ENCODE results near the gene NR3C1.

NR3C1 gene

DNA sequence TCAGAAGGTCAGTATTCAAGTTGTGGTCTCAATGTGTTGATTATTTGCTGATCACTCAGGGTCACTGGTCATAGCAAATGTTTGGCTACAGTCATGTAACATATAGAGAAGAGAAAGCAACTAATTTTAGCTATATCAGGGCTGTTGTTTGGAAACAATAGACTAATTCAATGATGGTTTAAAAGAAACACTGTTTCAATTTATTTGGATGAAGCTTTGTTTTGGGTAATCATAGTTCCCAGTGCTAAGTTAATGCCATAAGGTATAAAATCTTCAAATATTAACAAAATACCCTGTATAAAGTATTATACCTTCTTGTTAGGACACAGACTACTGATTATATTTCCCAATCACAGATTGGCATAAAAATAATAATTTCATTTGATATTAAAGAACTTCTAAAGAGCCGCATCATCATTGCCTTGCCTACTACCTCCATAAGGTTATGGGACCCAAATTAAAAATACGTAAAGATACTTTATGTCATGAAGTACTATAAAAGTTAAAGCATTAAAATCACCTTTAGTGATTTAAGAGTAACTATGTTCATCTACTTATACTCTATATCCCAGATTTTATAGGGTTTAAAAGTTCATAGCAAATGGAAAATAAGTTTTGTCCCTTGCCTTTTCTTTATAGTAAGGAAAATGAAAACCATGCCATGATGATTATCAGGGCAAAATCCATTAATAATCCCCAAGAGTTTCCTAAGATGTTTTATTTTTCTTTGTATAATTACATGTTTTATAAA is 6.0 kb downstream of the NR3C1 start:
- no peak for TF ChIP-seq CTCF (IDR thresholded peaks at IDR 0.05; ENCODE audit: insufficient read depth, low read length, missing control alignments)
- ChIA-PET CTCF (interaction anchor here (0.9 to 1.3 kb wide), 6 partner anchors 153 to 684 kb away, joined by 3 to 5 read pairs (median 3); no protein-coding TSS in a partner anchor), POLR2A (no interaction called here)
- no peak overlapping the region for H3K4me3 ChIP-seq (ENCODE audit: low read depth, low read length)
- DNase-seq (ENCODE audit: low read depth, low spot score), result no peak

DNA sequence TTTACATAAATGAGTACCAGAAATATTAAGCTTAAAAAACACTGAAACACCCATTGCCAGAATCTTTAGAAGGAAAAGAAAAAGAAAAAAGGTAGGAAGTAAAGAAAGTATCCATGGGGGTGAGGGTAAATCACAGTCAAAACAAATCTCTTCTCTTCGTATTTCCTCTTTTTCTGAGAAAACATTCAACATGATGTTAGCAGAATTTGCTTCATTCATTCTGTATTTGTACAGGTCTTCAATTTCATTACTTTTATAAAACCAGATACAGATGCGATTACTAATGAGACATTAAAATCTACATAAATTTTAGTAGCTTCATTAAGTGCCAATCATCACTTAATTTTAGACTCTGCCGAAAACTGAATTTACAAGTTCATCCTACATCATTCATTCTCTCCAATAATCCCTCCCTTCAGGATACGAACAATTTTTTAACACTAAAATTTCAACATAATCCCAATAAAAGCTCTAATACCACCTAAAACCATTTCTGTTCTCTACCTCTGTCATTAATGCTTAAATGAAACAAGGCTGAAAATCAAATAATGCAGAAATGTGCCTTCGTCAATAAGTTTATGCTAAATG is 7.0 kb downstream of the NR3C1 start:
- ChIA-PET CTCF (interaction anchor here (0.9 to 1.3 kb wide), 5 partner anchors 152 to 572 kb away, joined by 3 to 5 read pairs (median 3); no protein-coding TSS in a partner anchor), POLR2A (no interaction called here)
- TF ChIP-seq CTCF (IDR thresholded peaks at IDR 0.05; ENCODE audit: insufficient read depth, low read length, missing control alignments), result no peak
- DNase-seq (ENCODE audit: low read depth, low spot score), result no peak
- no peak overlapping the region for H3K4me3 ChIP-seq (ENCODE audit: low read depth, low read length)

GRCh38 chr5:143395638-143396352 is 7.7 kb downstream of the NR3C1 start:
- TF ChIP-seq CTCF (IDR thresholded peaks at IDR 0.05; ENCODE audit: insufficient read depth, low read length, missing control alignments), result no peak
- DNase-seq (ENCODE audit: low read depth, low spot score), result no peak
- H3K4me3 ChIP-seq (ENCODE audit: low read depth, low read length), result no peak overlapping the region
- ChIA-PET CTCF (interaction anchor here (0.9 to 1.3 kb wide), 3 partner anchors 283 to 572 kb away, joined by 3 to 5 read pairs (median 3); no protein-coding TSS in a partner anchor), POLR2A (no interaction called here)

- DNase-seq (ENCODE audit: low read depth, low spot score), result no peak
- ChIA-PET POLR2A (no interaction called here), CTCF (no interaction called here)
- no peak overlapping the region for H3K4me3 ChIP-seq (ENCODE audit: low read depth, low read length)
- no peak for TF ChIP-seq CTCF (IDR thresholded peaks at IDR 0.05; ENCODE audit: insufficient read depth, low read length, missing control alignments)
Measured at GRCh38 chr5:143393524-143393923, 10.0 kb downstream of the NR3C1 start.

DNA sequence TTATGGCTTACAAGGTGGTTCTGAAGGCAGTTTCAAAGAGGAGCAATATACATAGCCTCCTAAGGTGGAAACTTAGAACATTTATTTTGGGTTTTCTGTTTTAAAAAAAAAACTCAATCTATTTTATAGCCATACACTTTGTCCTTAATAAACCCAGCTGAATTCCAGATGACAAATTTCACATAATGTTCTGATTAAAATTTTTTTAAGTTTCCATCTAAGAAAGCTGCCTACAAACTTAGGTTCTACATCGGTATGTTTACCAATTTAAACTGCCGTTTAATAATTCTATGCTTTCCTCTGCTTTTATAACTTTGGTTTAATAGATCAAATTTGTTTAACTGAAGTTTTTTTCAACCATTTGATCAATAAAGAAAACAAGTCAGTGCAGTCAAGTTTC is 12.5 kb downstream of the NR3C1 start:
- ChIA-PET CTCF (interaction anchor here (1.0 kb wide), 1 partner anchor 9 kb away, joined by 3 read pairs; no protein-coding TSS in a partner anchor), POLR2A (no interaction called here)
- DNase-seq (ENCODE audit: low read depth, low spot score), result no peak
- H3K4me3 ChIP-seq (ENCODE audit: low read depth, low read length), result no peak overlapping the region
- TF ChIP-seq CTCF (IDR thresholded peaks at IDR 0.05; ENCODE audit: insufficient read depth, low read length, missing control alignments), result no peak

- POLR2A ChIA-PET, result no interaction called here
- H3K4me3 ChIP-seq (ENCODE audit: low read depth, low read length), result no peak overlapping the region
- CTCF ChIA-PET, result no interaction called here
Measured at GRCh38 chr5:143390258-143390657, 13.2 kb downstream of the NR3C1 start.

More at GRCh38 chr5:143390258-143390657, 13.2 kb downstream of the NR3C1 start:
- TF ChIP-seq CTCF (IDR thresholded peaks at IDR 0.05; ENCODE audit: insufficient read depth, low read length, missing control alignments), result no peak
- no peak for DNase-seq (ENCODE audit: low read depth, low spot score)

Measured in AG04449 (cell line).